Caco-2 (cell line): ENCODE results near the gene TMED4. TPM values are rescaled to one million over a fixed set of nuclear protein-coding genes. Genes with fewer than 3 reads are reported as not detected.

Source experiments
- BruUV-seq: library from RNA; stranded (reverse); fragments of 400-500 nt; replicated peaks from 2 replicates; lab custom pipeline; 2021; lab: Mats Ljungman, UMichigan
- CTCF ChIA-PET: fragments of 300-600 bp; sonication (Branson Sonifier 250); formaldehyde crosslinking; loops from one replicate; lab custom pipeline; 2022; ENCODE audit warnings: antibody characterized with exemption; lab: Charles Lee
- POLR2A ChIA-PET: fragments of 300-600 bp; sonication (Branson Sonifier 250); formaldehyde crosslinking; loops from one replicate; lab custom pipeline; 2022; ENCODE audit warnings: antibody characterized with exemption; lab: Charles Lee
- DNase-seq, 2 experiments: peaks; one replicate each; pipeline versions ENCODE4 v3.0.0 to v3.0.0-alpha.2; 2020 to 2022
- H3K27me3 ChIP-seq: replicated peaks from 2 replicates; pipeline ENCODE4 v1.6.0; 2011; ENCODE audit warnings: low read length; ENCODE audit not compliant: control insufficient read depth, insufficient read depth
- H3K36me3 ChIP-seq: 2 replicates; pipeline ENCODE4 v1.5.1; 2011; ENCODE audit warnings: low read length; ENCODE audit not compliant: control insufficient read depth, insufficient read depth
- H3K4me1 ChIP-seq: fragments of 250-450 bp; sonication (Bioruptor Pico); 2 replicates; pipeline ENCODE4 v1.5.1; 2020; ENCODE audit warnings: mild to moderate bottlenecking
- H3K4me3 ChIP-seq: 2 replicates; pipeline ENCODE4 v1.5.1; 2011; ENCODE audit warnings: low read depth, mild to moderate bottlenecking, control low read depth, low read length
- H3K9me3 ChIP-seq: fragments of 250-450 bp; sonication (Bioruptor Pico); 2 replicates; pipeline ENCODE4 v1.5.1; 2020; ENCODE audit warnings: mild to moderate bottlenecking, moderate library complexity
- H3K27ac Mint-ChIP-seq: one replicate; pipeline ENCODE4 v1.8.0; 2022; ENCODE audit warnings: mixed read lengths; ENCODE audit not compliant: unreplicated experiment
- H3K27me3 Mint-ChIP-seq: one replicate; pipeline ENCODE4 v1.8.0; 2022; ENCODE audit warnings: mixed read lengths; ENCODE audit not compliant: insufficient read depth, unreplicated experiment
- H3K36me3 Mint-ChIP-seq: one replicate; pipeline ENCODE4 v1.8.0; 2022; ENCODE audit warnings: mild to moderate bottlenecking, mixed read lengths; ENCODE audit not compliant: insufficient read depth, unreplicated experiment
- H3K4me1 Mint-ChIP-seq: one replicate; pipeline ENCODE4 v1.8.0; 2022; ENCODE audit warnings: low read depth, mixed read lengths; ENCODE audit not compliant: unreplicated experiment
- H3K4me3 Mint-ChIP-seq: one replicate; pipeline ENCODE4 v1.8.0; 2022; ENCODE audit warnings: mild to moderate bottlenecking, moderate library complexity, mixed read lengths; ENCODE audit not compliant: unreplicated experiment
- H3K9me3 Mint-ChIP-seq: one replicate; pipeline ENCODE4 v1.8.0; 2022; ENCODE audit warnings: mixed read lengths; ENCODE audit not compliant: unreplicated experiment
- CTCF ChIP-seq, 2 experiments: fragments of 200-600 bp in 1 of 2; IDR thresholded peaks; 1 replicate in 1 of 2; 2 replicates in 1 of 2; pipeline versions ENCODE4 v1.5.1 to v1.8.0; 2011 to 2022; ENCODE audit warnings: antibody characterized with exemption in 1 of 2, control low read depth in 1 of 2, inconsistent platforms in 1 of 2, low read depth in 1 of 2, low read length in 1 of 2, mild to moderate bottlenecking in 1 of 2, moderate library complexity in 1 of 2; ENCODE audit not compliant: insufficient read depth in 1 of 2, severe bottlenecking in 1 of 2, unreplicated experiment in 1 of 2
- intact Hi-C: fragments of 100-400 bp; cut with micrococcal nuclease; formaldehyde crosslinking; loops from one replicate; pipeline ENCODE4 v1.10.0; 2022; ENCODE audit not compliant: unreplicated experiment
- total RNA-seq: library from RNA; stranded (reverse); gene quantifications from 2 replicates; pipeline ENCODE4 v1.2.3, GENCODE V29; 2022

Gene TMED4
- total RNA-seq, 1 experiment from 2014 or later, result 96.6 TPM

GRCh38 chr7:44595934-44596635 is 14.1 kb upstream of the TMED4 start:
- intact Hi-C loops, result no loop called here

GRCh38 chr7:44590910-44591309 is 8.9 kb upstream of the TMED4 start:
- POLR2A ChIA-PET, result no interaction called here

More at GRCh38 chr7:44595934-44596635, 14.1 kb upstream of the TMED4 start:
- CTCF ChIA-PET, result no interaction called here
- no peak for DNase-seq
- H3K27me3 Mint-ChIP-seq, result peaks cover 3% of the 10 kb centered on the region
- no peaks in the 10 kb centered on the region for H3K4me1 Mint-ChIP-seq
- Histone ChIP-seq H3K4me1 (no peaks in the 10 kb centered on the region), H3K27me3 (no peaks in the 10 kb centered on the region), H3K4me3 (no peak overlapping the region), H3K9me3 (no peaks in the 10 kb centered on the region), H3K36me3 (no peaks in the 10 kb centered on the region)
- POLR2A ChIA-PET, result no interaction called here
- no peak overlapping the region for H3K4me3 Mint-ChIP-seq
- BruUV-seq, result no TSS peak
- TF ChIP-seq CTCF (IDR thresholded peaks at IDR 0.05; ENCODE audit: insufficient read depth in 1 of 2, low read depth in 1 of 2, low read length in 1 of 2, severe bottlenecking in 1 of 2, unreplicated experiment in 1 of 2), result no peak
- H3K27ac Mint-ChIP-seq, result no peak overlapping the region
- H3K9me3 Mint-ChIP-seq, result no peaks in the 10 kb centered on the region
- H3K36me3 Mint-ChIP-seq, result no peaks in the 10 kb centered on the region

More at GRCh38 chr7:44590910-44591309, 8.9 kb upstream of the TMED4 start:
- CTCF ChIA-PET, result interaction anchor here (0.7 kb wide), 1 partner anchor 545 kb away, joined by 3 read pairs; no protein-coding TSS in a partner anchor
- H3K27me3 Mint-ChIP-seq, result peaks cover 3% of the 10 kb centered on the region
- Histone ChIP-seq H3K9me3 (no peaks in the 10 kb centered on the region), H3K36me3 (no peaks in the 10 kb centered on the region), H3K4me3 (no peak overlapping the region), H3K4me1 (no peaks in the 10 kb centered on the region), H3K27me3 (no peaks in the 10 kb centered on the region)
- no peak overlapping the region for H3K27ac Mint-ChIP-seq
- BruUV-seq, result no TSS peak
- H3K4me1 Mint-ChIP-seq, result peaks cover 5% of the 10 kb centered on the region
- no peak overlapping the region for H3K4me3 Mint-ChIP-seq
- intact Hi-C loops, result no loop called here
- H3K36me3 Mint-ChIP-seq, result no peaks in the 10 kb centered on the region
- no peak for TF ChIP-seq CTCF (IDR thresholded peaks at IDR 0.05; ENCODE audit: insufficient read depth in 1 of 2, low read depth in 1 of 2, low read length in 1 of 2, severe bottlenecking in 1 of 2, unreplicated experiment in 1 of 2)
- no peak for DNase-seq
- no peaks in the 10 kb centered on the region for H3K9me3 Mint-ChIP-seq
